ENCODE data around the gene SPDYE6. TPM values are rescaled to one million over a fixed set of nuclear protein-coding genes. Genes with fewer than 3 reads are reported as not detected.

SPDYE6 gene
- total and polyA plus RNA-seq, 2 of the 4 experiments (the other 2 are of a cell fraction): not detected

- Histone ChIP-seq H3K4ac (ENCODE audit: low read depth, low read length) (no peak overlapping the region), H4K91ac (ENCODE audit: insufficient read depth, low read depth, low read length) (no peak overlapping the region), H2BK120ac (ENCODE audit: low read depth, low read length) (no peak overlapping the region), H3K14ac (replicated peaks; ENCODE audit: low read depth, low read length) (no peak overlapping the region), H3K9me3 (ENCODE audit: control insufficient read depth, insufficient read depth, low read length) (no peaks in the 10 kb centered on the region), H2BK15ac (ENCODE audit: low read depth, low read length) (no peak overlapping the region), H4K5ac (ENCODE audit: low read depth, low read length) (no peak overlapping the region), H2BK20ac (ENCODE audit: low read depth, low read length) (no peak overlapping the region), H2AK9ac (replicated peaks; ENCODE audit: low read depth, low read length, poor library complexity) (no peak overlapping the region), H3K18ac (ENCODE audit: low read depth, low read length) (no peak overlapping the region), H3K56ac (ENCODE audit: extremely low read depth, insufficient read depth, low read length) (no peak overlapping the region), H3K79me1 (ENCODE audit: low read depth in 1 of 2, low read length in 2 of 2) (0 out of 4 replicates have a peak, but pooled peaks cover 0 to 8% of the 10 kb centered on the region in 2 experiments), H3K36me3 (ENCODE audit: control insufficient read depth, insufficient read depth, low read length) (peaks cover 3% of the 10 kb centered on the region; the same call in 1 of the 2 replicates), H2BK5ac (ENCODE audit: low read depth, low read length, poor library complexity, severe bottlenecking) (no peak overlapping the region), H3K4me1 (ENCODE audit: control insufficient read depth, insufficient read depth, low read length) (peaks cover 11% of the 10 kb centered on the region), H3K23ac (ENCODE audit: low read depth, low read length) (no peak overlapping the region), H3K27me3 (ENCODE audit: control insufficient read depth, insufficient read depth, low read length) (no peaks in the 10 kb centered on the region), H4K20me1 (ENCODE audit: insufficient read depth, low read length) (no peaks in the 10 kb centered on the region), H3K27ac (ENCODE audit: insufficient read depth, low read length) (no peak overlapping the region), H2AFZ (replicated peaks; ENCODE audit: low read length, poor library complexity) (no peak overlapping the region), H3K4me3 (ENCODE audit: insufficient read depth, low read depth, low read length) (no peak overlapping the region), H2AK5ac (ENCODE audit: low read depth, low read length) (no peak overlapping the region), H3K9ac (ENCODE audit: low read depth, low read length) (no peak overlapping the region), H4K8ac (ENCODE audit: low read depth in 2 of 2, low read length in 2 of 2) (no peak overlapping the region), H3K9me1 (ENCODE audit: insufficient read depth, low read length) (peaks cover 20% of the 10 kb centered on the region), H3K4me2 (ENCODE audit: low read depth, low read length) (no peak overlapping the region)
- no peak for DNase-seq
- TF ChIP-seq MXI1 (IDR thresholded peaks at IDR 0.05; ENCODE audit: borderline replicate concordance, low read depth, low read length): no peak
- no peak for TF ChIP-seq FOS (IDR thresholded peaks at IDR 0.05; ENCODE audit: low read depth, low read length)
- no peak for TF ChIP-seq SMC3 (IDR thresholded peaks at IDR 0.05; ENCODE audit: low read depth, low read length)
- TF ChIP-seq RCOR1 (IDR thresholded peaks at IDR 0.05; ENCODE audit: insufficient replicate concordance, low read length): no peak
- no peak for TF ChIP-seq CHD1 (IDR thresholded peaks at IDR 0.05; ENCODE audit: low read depth, low read length)
- no peak for TF ChIP-seq MAFK (IDR thresholded peaks at IDR 0.05; ENCODE audit: low read depth, low read length)
- no peak for TF ChIP-seq CEBPB (IDR thresholded peaks at IDR 0.05; ENCODE audit: low read depth, low read length)
- TF ChIP-seq NFE2L2 (IDR thresholded peaks at IDR 0.05; ENCODE audit: low read depth, low read length): no peak
- no peak for TF ChIP-seq RFX5 (IDR thresholded peaks at IDR 0.05; ENCODE audit: low read depth, low read length)
- no peak for TF ChIP-seq MAZ (IDR thresholded peaks at IDR 0.05; ENCODE audit: borderline replicate concordance, low read depth, low read length)
- TF ChIP-seq, protein P1, sequence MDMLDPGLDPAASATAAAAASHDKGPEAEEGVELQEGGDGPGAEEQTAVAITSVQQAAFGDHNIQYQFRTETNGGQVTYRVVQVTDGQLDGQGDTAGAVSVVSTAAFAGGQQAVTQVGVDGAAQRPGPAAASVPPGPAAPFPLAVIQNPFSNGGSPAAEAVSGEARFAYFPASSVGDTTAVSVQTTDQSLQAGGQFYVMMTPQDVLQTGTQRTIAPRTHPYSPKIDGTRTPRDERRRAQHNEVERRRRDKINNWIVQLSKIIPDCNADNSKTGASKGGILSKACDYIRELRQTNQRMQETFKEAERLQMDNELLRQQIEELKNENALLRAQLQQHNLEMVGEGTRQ (IDR thresholded peaks at IDR 0.05; ENCODE audit: low read depth, low read length): no peak
- no peak for TF ChIP-seq BHLHE40 (IDR thresholded peaks at IDR 0.05; ENCODE audit: low read depth, low read length)
- TF ChIP-seq CTCF (conservative IDR thresholded peaks at IDR 0.05; ENCODE audit: low read depth, low read length): no peak
- no peak for TF ChIP-seq RAD21 (IDR thresholded peaks at IDR 0.05; ENCODE audit: low read length)
- no peak for TF ChIP-seq POLR2A (IDR thresholded peaks at IDR 0.05; ENCODE audit: low read depth, low read length)
- TF ChIP-seq ELK1 (IDR thresholded peaks at IDR 0.05; ENCODE audit: borderline replicate concordance, low read depth, low read length): no peak
- intact Hi-C loops (cut with micrococcal nuclease): no loop called here
- BruUV-seq (replicated peaks): no TSS peak
- in situ Hi-C loops (cut with MboI; ENCODE audit: low sequenced_read_pairs): no loop called here
- WGBS, 2 experiments (ENCODE audit: extremely low coverage in 2 of 2, insufficient read length in 1 of 2): 94% methylated on average over 6 of the region's 9 CpGs; no CpG with 5 or more reads in 1 of the 2 experiments
- no peak for ATAC-seq (ENCODE audit: low read depth)
- dilution Hi-C loops (cut with HindIII; ENCODE audit: low sequenced_read_pairs, unreplicated experiment): no loop called here
- ChIA-PET CTCF (no interaction called here), POLR2A (ENCODE audit: unreplicated experiment) (no interaction called here)
These were observed 45.8 kb downstream of the SPDYE6 start for GRCh38 chr7:102310414-102310815.

All from IMR-90 (cell line).